ENCODE results near the gene IL17RE. TPM values are rescaled to one million over a fixed set of nuclear protein-coding genes. Genes with fewer than 3 reads are reported as not detected.
A peak's percentile ranks its signal among the peaks of the same experiment; 100 is the strongest.

IL17RE gene
- total and polyA plus RNA-seq, 9 of the 15 experiments (the other 6 are each of a cell fraction or from before 2014, with no cell fraction given), result 0.32 to 1.9 (median 0.51) TPM; not detected in 4

GRCh38 chr3:9862391-9863057 lies 40.1 kb upstream of the IL17RE start (continued):
- no peak for TF ChIP-seq CGGBP1 (CRISPR knock-in tag; IDR thresholded peaks at IDR 0.05)
- TF ChIP-seq RCOR1 (IDR thresholded peaks at IDR 0.05; ENCODE audit: borderline replicate concordance in 1 of 2, low read depth in 2 of 2, low read length in 2 of 2), result peak in 1 of 2 experiments; percentile 78; a peak in 1 of 4 replicates
- TF ChIP-seq ATF7 (IDR thresholded peaks at IDR 0.05), result peak; percentile 81
- TF ChIP-seq HCFC1 (IDR thresholded peaks at IDR 0.05; ENCODE audit: low read depth, low read length), result peak; percentile 66
- no peak for TF ChIP-seq THRAP3 (IDR thresholded peaks at IDR 0.05; ENCODE audit: borderline replicate concordance)
- no peak for TF ChIP-seq ZBTB12 (CRISPR knock-in tag; IDR thresholded peaks at IDR 0.05)
- no peak; the same call in 1 of the 2 replicates for TF ChIP-seq ZNF511 (CRISPR knock-in tag; IDR thresholded peaks at IDR 0.05)
- TF ChIP-seq ZNF133 (CRISPR knock-in tag; IDR thresholded peaks at IDR 0.05), result no peak
- TF ChIP-seq HEY1 (CRISPR knock-in tag; IDR thresholded peaks at IDR 0.05; ENCODE audit: borderline replicate concordance), result no peak
- no peak for TF ChIP-seq ZNF79 (CRISPR knock-in tag; IDR thresholded peaks at IDR 0.05; ENCODE audit: low read depth)
- peak; percentile 54 for TF ChIP-seq PCBP1 (IDR thresholded peaks at IDR 0.05; ENCODE audit: low read depth, low read length, poor library complexity, severe bottlenecking)
- TF ChIP-seq CBX5 (IDR thresholded peaks at IDR 0.05; ENCODE audit: borderline replicate concordance, low read depth), result 0 out of 2 replicates have a peak, but pooled peaks have one; percentile 3
- TF ChIP-seq PHF8 (IDR thresholded peaks at IDR 0.05; ENCODE audit: borderline replicate concordance, low read length), result peak; percentile 68; the same call in 1 of the 2 replicates
- TF ChIP-seq ADNP (tag; IDR thresholded peaks at IDR 0.05), result no peak
- peak; percentile 51; the same call in 1 of the 2 replicates for TF ChIP-seq ZNF384 (IDR thresholded peaks at IDR 0.05; ENCODE audit: low read depth, low read length)
- TF ChIP-seq ZNF75A (CRISPR knock-in tag; IDR thresholded peaks at IDR 0.05), result no peak
- peak; percentile 97 for TF ChIP-seq RB1 (IDR thresholded peaks at IDR 0.05; ENCODE audit: low read depth)
- TF ChIP-seq ZNF12 (CRISPR knock-in tag; IDR thresholded peaks at IDR 0.05), result no peak
- TF ChIP-seq FOXM1 (IDR thresholded peaks at IDR 0.05; ENCODE audit: low read depth), result no peak
- 0 out of 2 replicates have a peak, but pooled peaks have one; percentile 47 for TF ChIP-seq FOXM1 (CRISPR knock-in tag; IDR thresholded peaks at IDR 0.05; ENCODE audit: low read depth)
- TF ChIP-seq SMARCC2 (IDR thresholded peaks at IDR 0.05; ENCODE audit: low read depth), result peak; percentile 71; the same call in 1 of the 2 replicates
- peak; percentile 48; the same call in 1 of the 2 replicates for TF ChIP-seq TOE1 (IDR thresholded peaks at IDR 0.05; ENCODE audit: borderline replicate concordance)
- no peak for TF ChIP-seq TOE1 (CRISPR knock-in tag; IDR thresholded peaks at IDR 0.05; ENCODE audit: borderline replicate concordance, low read depth)
- TF ChIP-seq ESRRA (IDR thresholded peaks at IDR 0.05; ENCODE audit: borderline replicate concordance, low read depth), result peak; percentile 87
- peak in 1 of 2 experiments; percentile 51; a peak in 1 of 4 replicates for TF ChIP-seq TBL1XR1 (IDR thresholded peaks at IDR 0.05; ENCODE audit: low read length in 2 of 2)
- no peak for TF ChIP-seq ID3 (CRISPR knock-in tag; IDR thresholded peaks at IDR 0.05)
- TF ChIP-seq ID3 (tag; IDR thresholded peaks at IDR 0.05), result 0 out of 2 replicates have a peak, but pooled peaks have one; percentile 37
- peak; percentile 90 for TF ChIP-seq SMAD4 (CRISPR knock-in tag; conservative IDR thresholded peaks at IDR 0.05)

Data from K562 (cell line).